HG03558 (cell line): Measurements from ENCODE around the gene IL1RL2.

ENCODE experiments used
- ATAC-seq: cut with Tn5 transposase; IDR thresholded peaks from one replicate; pipeline ENCODE4 v1.9.1; 2021; ENCODE audit warnings: moderate number of reproducible peaks; ENCODE audit not compliant: unreplicated experiment; ENCODE audit errors: extremely low read depth

IL1RL2 gene

DNA sequence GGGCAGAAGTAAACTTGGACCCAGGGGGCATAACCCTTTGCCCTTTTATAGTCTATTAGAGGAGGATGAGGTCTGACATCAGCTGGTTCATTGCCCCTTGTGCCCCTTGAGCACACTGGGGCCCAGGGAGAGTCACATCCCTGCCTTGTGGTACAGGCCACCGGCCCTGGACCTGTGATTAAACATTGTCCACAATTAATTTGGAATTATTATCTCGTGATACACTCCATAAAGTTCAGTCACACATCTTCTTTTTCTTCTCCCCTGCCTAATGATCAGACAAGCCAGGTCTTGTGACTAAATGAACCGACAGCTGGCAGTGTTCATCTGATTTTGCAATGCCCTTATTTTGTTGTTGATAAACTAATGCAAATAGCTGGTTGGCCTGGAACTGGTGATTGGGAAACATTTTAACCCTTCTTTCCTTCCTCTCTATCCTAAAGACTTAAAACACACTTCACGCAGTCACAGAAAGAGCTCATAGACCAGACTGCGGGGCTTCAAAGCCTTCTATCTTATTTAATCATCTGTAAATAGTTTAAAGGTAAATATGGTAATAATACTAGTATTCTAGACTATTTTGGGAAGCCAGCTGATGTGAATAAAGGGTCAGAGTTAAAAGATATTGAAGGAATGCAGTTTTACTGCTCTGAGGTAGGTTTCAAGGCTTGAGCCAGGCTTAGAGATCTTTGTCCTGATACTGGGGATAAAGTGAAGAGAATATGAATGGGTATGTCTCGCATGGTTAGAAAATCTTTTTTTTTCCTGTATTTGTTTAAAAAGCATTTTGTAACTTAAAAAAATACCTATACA, 30.9 kb upstream of the IL1RL2 start:
- no peak for ATAC-seq

DNA sequence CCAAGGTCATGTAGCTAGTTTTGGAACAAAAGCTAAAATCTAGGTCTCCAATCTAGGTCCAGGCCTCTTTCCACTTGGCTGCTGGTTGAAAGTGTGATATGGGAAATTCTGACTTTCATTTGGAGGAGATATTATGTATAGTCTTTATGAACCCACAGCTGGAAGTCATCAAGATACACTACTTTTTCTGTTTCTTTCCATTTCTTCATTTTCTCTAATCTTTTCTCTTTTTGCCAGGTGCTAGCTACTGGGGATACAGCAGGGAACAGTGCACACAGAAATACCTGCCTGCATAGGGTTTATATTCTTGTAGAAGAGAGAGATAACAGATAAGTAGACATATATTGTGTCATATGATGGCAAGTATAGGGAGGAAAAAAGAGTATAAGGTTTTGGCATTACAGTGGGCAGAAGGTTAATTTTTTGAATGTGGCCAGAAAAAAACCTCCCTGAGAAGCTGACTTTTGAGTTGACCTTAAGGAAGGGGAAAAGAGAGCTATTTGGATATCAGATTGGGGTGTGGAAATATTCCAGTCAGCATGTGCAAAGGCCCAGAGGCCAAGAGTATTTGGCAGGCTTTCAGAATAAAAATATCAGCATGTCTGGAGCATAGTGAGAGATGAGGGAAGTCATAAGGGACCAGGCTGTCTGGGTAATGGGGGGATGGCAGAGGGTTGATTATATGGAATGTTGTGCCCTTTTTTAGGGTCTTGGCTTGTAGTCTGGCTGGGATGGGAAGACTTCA, 28.6 kb upstream of the IL1RL2 start:
- ATAC-seq = no peak

DNA sequence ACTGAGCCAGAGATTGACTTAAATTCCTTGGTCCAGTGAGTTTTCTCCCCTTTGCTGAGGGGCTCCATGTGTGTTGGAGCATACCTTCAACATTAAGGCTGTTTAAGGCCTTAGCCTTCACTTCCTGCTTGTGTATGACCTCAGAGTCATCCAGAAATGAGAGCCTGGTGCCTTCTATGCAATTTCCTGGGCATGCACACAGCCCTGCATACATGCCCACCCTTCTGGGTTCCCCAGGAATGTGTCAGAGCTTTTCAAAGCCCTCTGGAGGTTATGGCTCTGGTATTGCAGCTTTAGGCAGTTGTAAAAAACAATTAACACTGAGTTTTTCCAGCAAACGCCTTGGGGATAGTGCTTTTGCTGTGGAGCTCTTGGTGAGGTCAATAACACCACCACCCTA, 27.5 kb upstream of the IL1RL2 start:
- ATAC-seq = no peak

DNA sequence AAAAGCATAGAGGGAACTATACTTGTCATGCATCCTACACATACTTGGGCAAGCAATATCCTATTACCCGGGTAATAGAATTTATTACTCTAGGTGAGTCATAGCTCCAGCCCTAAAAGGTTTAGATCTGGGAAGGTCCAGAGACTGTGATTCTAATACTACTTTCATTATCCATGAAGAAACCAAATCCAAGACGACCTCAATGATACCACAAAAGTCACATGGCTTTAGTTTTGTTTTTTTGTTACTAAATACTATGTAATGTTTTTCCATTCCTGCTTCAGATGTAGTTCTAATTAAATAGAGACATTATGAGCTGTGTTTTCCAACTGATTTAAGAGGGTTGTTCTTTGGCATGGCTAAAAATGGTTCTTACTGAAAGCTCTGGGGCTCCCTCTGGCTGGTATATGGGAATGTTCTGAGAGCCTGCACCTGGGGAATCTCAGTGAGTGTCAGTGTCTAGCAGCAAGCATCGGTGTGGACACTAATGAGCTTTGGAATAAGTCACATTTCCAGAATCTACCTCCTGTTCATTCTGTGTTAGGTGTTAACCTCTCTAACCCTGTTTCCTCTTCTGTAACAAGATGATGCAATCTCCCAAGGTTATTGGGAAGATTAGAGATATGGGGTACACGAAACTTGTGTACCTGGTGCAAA, 20.5 kb upstream of the IL1RL2 start:
- no peak for ATAC-seq

DNA sequence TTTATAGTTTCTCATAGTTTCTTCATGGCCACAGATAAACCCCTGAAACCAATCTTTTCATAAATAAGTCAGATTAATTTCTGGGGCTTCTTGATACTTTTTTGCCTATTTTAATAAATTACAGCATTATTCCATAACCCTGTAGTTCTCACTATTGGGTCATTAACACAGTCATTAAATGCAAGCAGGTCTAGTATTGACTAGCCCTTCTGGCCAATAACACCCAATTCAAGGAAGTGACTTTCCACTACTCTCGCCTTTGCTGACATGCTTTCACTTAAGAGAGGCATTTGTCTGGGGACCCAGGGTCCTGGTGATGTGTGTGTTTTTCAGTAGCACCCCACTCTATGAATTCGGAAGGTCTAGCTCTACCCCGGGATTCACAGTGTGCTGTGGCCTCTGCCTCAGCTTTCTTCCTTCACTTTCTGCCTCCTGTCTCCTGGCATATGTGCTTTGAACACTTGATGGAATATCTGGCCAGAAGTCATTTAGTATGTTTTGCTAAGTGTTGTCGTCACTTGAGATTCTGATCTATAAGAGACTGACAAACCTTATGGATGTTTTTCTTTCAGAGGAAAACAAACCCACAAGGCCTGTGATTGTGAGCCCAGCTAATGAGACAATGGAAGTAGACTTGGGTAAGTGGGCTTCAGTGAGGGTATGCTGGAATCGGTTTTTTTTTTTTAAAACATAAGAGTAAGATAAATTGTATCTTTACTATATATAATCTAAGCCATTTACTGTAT, 18.6 kb upstream of the IL1RL2 start:
- ATAC-seq = no peak

DNA sequence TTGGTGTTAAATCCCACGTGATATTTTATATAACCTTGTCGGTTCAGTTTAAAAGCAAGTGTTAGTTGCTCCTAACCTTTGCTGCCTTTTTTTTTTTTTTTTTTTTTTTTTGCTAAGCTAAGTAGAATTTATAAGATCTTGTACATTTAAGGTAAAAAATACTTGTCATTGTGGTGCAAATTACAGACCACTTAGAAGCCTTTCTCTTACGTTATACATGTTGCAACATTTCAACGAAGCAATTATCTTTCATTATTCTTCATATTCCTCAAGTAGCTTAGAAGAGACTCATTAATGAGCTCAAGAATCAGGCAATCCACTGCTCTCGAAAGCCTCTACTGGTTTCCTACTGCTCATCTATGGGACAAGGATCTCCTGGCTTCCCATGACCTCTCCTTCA, 14.9 kb upstream of the IL1RL2 start:
- no peak for ATAC-seq

DNA sequence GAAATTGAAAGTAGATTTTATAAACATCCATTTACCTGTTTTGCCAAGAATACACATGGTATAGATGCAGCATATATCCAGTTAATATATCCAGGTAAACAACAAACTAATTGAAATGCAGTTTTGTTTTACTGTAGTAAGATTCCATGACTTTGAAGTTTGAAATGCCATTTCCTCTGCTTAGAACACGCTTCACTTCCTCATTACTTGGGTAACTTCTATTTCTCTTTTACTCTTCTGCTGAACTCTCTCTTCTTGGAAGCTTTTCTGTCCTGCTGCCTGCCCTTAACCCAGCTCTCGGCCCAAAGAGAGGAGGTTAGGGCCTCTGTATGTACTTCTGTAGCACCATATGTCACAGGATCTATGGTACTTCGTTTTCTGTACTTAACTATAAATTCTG, 14.1 kb upstream of the IL1RL2 start:
- ATAC-seq = no peak

DNA sequence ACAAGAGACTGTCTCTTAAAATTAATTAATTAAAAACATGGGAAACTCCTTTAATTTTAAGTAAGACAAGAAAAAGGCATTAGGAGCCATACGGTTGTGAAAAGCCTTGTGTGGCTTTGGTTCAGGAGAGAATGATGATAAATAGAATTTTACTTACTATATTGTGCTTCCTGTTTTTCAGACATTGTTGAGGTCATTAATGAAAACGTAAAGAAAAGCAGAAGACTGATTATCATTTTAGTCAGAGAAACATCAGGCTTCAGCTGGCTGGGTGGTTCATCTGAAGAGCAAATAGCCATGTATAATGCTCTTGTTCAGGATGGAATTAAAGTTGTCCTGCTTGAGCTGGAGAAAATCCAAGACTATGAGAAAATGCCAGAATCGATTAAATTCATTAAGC, 10.7 kb upstream of the IL1RL2 start:
- ATAC-seq = no peak

DNA sequence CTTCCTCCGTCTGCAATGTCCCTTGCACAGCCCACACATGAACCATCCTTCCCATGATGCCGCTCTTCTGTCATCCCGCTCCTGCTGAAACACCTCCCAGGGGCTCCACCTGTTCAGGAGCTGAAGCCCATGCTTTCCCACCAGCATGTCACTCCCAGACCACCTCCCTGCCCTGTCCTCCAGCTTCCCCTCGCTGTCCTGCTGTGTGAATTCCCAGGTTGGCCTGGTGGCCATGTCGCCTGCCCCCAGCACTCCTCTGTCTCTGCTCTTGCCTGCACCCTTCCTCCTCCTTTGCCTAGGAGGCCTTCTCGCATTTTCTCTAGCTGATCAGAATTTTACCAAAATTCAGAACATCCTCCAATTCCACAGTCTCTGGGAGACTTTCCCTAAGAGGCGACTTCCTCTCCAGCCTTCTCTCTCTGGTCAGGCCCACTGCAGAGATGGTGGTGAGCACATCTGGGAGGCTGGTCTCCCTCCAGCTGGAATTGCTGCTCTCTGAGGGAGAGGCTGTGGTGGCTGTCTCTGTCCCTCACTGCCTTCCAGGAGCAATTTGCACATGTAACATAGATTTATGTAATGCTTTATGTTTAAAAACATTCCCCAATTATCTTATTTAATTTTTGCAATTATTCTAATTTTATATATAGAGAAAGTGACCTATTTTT, 8.9 kb upstream of the IL1RL2 start:
- no peak for ATAC-seq

DNA sequence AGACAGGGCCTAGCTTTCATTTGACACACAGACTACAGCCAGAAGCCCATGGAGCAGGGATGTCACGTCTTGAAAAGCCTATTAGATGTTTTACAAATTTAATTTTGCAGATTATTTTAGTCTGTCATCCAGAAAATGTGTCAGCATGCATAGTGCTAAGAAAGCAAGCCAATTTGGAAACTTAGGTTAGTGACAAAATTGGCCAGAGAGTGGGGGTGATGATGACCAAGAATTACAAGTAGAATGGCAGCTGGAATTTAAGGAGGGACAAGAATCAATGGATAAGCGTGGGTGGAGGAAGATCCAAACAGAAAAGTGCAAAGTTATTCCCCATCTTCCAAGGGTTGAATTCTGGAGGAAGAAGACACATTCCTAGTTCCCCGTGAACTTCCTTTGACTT, 7.8 kb upstream of the IL1RL2 start:
- ATAC-seq = no peak

DNA sequence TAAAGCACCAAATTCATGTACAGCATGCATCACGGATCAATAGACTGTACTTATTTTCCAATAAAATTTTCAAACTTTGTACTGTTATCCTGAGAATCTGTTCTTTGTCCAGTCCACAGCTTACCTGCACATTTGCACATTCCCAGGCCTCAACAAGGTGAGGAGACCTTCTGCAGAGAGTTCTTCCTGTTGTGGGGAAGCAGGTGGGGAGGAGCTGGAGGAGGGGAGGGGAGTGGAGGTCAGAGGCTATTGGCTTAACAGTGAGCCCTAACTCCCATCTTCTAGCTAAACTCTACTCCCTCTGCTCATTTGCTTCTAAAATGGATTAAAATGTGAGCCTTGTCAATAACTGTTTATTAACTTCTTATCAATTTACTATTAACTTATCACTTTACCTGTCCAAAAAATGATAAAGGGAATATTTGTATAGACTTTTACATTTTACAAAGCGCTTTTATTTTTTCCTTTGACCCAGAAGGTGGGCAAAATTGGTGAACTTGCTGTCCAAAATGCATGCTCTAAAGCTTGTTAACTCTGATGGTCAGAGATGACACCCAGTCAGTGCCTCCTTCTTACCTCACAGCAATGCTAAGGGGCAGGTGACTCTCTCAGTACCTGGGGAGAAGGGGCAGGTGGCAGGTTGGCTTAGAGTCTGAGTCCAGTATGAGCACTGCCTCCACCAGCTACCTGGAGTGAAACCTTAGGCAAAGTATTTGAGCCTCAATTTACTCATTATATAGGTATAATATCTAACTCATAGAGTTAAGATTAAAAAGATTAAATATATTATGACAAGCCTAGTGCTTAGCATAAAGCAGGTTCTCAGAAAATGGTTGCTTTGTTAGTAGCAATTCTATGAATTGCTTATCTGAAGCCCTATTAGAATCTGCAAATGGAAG, 6.8 kb upstream of the IL1RL2 start:
- ATAC-seq = no peak

DNA sequence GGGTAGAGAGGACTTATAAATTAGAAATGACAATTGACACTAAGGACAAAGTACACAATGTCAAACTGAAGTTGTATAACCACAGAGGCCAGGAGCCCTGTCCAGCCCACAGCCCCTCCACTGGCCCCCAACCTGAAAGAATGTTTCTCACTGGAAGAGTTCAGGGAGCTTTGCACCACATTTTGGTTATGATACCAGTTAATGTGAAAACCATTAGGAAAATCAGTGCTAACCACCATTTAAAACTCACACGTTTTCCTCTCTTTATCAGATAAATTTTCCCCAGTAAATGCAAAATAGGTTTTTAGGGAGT, 6.2 kb upstream of the IL1RL2 start:
- no peak for ATAC-seq

DNA sequence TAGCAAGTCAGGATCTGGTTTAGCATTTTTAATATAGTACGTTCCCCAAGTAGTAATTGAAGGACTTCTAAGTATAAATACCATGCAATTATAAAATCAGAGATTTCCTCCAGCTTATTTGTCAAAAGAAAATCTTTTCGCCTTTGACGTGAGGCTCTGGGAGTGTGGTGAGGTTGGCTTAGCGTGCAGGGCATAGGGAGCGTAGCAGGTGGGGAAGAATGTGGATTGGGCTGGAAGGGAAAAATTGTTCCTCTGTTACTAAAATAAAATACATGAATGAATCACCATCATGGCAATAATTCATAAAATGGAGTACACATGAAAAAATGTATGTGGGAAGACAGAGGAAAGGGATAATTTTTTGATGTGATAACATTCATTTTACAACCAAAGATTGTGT, 5.4 kb upstream of the IL1RL2 start:
- ATAC-seq = no peak

DNA sequence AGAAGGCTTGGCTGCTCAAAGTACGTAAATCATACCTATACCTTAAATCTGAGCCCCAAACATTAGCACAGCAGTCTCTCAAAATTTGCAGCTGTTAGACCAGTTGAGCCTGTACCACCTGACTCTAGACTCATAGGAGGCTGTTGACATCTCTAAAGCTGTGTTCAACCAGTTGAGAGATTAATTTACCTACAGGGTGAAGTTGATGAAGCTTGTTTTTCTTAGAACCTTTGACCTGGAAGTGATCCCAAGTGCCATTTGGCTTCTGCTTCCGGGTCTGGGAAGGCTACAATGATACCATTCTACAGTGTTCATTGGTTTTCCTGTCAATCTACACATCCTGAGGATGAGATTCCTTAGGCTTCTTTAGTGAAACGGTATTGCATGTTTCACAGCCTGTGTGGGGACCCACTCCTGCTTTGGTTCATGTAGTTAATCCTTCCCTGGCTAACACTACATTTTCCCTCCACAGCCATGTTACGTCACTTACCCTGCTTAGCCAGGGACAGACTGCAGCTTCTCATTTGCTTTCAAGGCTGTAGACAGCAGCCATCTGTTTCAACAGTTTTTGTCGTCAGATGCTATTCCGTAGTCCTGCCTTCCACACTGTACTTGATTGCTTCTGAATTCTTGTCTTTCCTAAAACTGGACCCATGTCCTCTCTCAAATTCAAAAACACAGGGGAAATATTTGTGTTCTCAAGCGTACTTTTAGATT, 4.7 kb upstream of the IL1RL2 start:
- ATAC-seq = no peak

DNA sequence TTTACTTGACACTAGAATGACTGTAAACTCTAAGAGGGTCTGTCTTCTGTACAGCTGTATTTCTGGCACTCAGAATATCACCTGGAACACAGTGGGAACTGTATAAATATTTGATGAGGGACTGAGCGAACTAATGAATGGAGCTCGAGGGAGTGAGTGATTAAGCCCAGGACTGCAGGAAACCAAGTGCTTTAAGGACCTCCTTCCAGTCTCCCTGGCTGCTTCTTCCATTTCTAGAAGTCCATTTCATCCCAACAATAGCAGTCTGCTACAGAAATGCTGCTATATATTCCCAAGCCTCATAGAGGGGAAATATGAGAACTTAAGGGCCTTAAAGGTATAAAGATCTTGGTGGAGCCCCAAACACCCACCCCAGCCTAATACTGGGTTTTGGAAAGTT, 2.8 kb upstream of the IL1RL2 start:
- ATAC-seq = no peak

DNA sequence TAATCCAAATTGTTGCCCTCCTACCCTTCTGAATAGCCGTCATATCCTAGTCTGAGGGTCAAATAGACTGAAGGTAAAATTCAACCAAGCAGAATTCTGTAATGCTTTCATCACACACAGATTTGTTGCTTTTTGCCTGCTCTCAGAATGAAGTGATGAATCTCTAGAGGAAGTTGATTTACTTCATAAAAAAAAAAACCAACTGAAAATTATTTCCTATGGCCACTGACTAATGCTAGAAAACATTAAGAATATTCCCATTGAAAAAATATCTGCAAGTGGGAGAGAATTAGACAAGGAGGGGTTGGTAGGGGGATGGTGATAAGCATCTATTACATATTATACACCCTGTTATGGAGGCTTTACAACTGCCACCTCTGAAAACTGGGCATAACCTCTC, 2.3 kb upstream of the IL1RL2 start:
- no peak for ATAC-seq

DNA sequence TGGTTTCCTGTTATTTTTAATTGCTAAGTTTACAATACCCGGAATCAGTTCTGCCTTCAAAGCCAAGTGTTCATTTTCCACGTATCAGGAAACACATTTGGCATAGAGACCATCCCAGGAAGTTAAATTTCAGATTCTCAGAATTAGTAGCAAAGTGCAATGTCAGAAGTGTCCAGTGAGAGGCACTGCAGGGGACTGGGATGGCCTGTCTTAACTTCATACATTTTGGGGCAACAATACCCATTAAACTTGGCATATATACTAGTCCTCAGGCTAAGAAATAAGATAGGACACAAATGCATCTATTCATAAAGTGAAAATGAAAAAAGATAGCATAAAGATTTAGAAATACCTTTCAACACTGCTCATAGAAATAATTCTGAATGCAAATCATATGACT, 1.5 kb upstream of the IL1RL2 start:
- no peak for ATAC-seq

DNA sequence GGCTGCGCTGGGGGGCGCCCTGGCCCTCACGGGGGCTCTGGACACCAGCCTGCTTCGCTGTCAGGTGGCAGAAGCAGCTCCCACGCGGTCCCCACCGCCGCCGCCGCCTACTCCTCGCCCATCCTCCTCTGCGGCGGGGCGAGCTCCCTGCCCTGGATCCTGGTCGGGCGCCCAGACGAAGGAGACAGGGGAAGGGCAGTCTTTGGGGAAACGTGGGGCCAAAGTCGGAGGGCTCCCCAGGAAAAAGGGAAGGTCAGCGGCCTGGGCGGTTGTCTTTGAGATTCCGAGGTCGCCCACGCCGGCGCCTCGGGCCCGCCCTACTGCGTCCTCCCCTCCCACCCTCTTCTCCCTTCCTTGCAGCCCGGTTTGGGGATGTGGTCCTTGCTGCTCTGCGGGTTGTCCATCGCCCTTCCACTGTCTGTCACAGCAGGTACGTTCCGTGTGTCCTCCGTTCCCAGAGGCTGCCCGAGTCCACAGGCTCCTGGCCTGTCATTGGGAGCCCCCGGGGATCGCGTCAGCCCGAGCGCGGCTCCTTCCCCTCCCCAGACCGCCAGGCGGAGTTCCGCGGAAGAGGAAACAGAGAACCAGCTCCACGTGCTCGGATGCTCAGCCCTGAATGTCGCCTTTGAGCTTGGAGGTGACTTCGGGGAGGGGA, 800 bp downstream of the IL1RL2 start:
- ATAC-seq = no peak
